NCI-H748 (cell line): ENCODE measurements around the gene HS6ST3.
"Not testable (repeated sequence)": the region's sequence is repeated elsewhere in the genome, so short reads cannot be mapped to it uniquely, and the experiment has no call there.

Source experiments
- DNase-seq: peaks from one replicate; lab custom pipeline; 2025; ENCODE audit not compliant: unreplicated experiment; lab: John Stamatoyannopoulos, UW

The HS6ST3 gene

GRCh38 chr13:96422002-96422401 lies 332.1 kb downstream of the HS6ST3 start:
- DNase-seq: no peak

DNA sequence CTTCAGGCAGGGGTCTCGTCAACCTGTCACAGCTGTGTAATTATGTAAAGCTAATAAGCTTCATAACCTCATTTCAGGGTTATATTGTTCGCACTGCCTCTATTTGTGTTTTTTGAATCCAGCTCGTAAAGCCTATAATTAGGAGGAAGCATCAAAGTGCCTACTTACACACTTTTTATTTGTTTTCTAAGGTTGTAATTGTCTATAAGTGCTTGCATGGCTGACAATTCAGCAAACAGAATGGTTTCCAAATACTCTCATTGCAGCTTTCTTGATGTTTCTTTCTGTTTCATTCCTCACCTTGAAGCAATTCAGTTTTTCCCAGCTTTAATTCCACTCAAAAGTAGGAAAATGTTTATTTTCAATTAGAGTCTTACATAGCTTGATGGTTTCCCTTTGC lies 336.3 kb downstream of the HS6ST3 start:
- peak; percentile 94 for DNase-seq

DNA sequence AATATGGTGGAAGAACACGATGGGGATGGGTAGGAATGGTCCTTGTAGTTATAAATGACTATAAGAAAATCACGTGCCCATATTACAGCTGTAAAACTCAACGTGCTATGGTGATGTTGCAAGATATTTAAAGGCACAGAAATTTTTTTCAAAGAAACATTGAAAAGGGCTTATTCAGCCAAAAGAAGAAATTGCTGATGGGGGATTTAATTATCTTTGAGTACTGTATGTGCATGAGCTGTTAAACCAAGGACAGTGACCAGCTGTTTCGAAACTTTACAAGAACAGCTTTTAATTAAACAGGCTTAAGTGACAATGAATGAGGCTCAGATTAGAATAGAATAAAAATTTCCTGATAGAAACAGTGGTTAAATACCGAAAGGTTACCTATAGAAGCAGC lies 339.0 kb downstream of the HS6ST3 start:
- DNase-seq: no peak

GRCh38 chr13:96431044-96431581 lies 341.2 kb downstream of the HS6ST3 start:
- DNase-seq: no peak

DNA sequence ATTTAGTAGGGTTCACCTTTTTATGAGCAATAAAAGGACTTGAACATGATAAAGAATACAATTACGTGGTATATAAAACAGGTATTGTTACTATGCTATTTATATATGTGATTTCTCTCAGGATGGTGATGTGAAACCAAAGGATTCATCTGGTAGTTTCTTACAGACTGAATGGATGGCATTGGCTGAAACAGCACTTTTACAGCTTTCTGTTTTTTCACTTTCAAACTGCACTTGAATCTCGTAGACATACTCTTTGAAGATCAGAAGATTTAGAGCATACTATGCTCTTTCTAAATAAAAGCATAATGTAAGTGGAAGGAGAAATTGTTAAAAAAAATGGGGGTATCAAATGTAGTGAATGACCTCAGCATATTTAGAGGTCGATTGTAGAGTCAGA lies 354.8 kb downstream of the HS6ST3 start:
- no peak for DNase-seq

DNA sequence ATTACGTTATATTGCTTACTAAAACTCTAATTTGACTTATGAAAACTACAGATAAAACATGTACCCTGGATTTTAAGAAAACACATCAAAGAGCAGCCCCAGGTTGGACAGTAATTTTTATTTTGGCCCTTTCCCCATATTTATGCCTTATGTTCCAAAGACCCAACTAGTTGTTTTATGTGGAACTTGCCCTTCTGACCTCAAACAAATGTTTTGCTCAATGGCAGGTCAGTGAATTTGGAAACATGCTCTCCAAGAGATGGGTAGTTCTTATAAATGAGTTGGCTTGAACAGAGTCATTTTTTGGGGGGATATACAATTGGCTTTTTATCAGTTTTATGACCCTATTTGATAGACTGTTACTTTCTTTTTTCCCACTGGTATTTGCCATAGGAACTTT lies 360.0 kb downstream of the HS6ST3 start:
- no peak for DNase-seq

- no peak for DNase-seq
Observed at GRCh38 chr13:96450326-96451020, 360.6 kb downstream of the HS6ST3 start.

DNA sequence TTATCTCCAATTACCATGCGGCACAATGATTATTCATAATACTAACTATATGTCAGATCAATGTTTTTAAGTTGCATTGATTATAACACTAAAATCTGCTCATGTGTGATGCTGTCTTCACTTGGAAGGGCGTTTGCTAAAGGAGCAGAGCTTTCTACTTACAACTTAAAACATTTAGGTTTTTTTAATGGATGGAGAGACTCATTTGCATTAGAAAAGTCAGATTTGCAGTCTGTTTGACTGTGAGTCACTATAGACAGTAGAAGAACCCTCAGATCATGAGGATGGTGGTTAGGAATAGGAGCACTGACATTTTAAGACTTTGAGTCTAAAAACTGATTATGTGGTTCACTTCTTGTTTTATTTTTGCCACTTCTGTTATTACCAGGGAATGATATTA lies 364.6 kb downstream of the HS6ST3 start:
- no peak for DNase-seq

- DNase-seq: peak; percentile 81
Observed at GRCh38 chr13:96460609-96461008, 370.7 kb downstream of the HS6ST3 start.

DNA sequence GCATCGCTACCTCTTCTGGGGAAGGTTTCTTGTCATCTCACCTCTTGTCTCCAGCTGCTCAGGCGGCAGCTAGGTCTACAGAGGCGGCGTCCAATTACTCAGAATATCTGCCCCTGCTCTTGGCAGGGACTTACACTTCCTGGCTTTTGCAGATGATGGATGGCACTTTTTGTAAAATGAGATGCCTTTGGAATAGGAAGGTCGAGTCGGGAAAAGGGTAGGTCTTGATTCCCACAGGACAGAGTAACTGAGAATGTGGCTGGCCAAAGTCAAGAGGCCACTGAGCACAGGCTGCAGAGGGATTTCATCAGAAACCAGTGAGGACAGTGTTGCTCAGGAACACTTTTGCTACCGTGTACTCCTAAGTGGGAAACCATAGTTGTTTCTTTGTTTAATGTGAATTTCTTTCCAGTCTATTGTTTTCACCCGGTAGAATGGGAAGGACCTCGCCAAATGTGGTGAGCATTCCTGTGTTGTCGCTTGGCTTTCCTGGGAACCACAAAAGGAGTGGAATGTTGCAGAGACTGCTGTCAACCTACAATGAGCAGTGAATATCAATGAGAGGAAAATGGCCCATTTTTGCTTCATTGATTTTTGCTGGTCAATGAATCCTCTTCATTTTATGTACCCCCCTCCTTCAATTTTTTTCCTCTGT lies 383.7 kb downstream of the HS6ST3 start:
- DNase-seq: no peak

GRCh38 chr13:96474181-96474557 lies 384.3 kb downstream of the HS6ST3 start:
- DNase-seq: no peak

GRCh38 chr13:96475103-96475502 lies 385.2 kb downstream of the HS6ST3 start:
- DNase-seq: no peak

- no peak for DNase-seq
Observed at GRCh38 chr13:96481482-96481881, 391.6 kb downstream of the HS6ST3 start.

DNA sequence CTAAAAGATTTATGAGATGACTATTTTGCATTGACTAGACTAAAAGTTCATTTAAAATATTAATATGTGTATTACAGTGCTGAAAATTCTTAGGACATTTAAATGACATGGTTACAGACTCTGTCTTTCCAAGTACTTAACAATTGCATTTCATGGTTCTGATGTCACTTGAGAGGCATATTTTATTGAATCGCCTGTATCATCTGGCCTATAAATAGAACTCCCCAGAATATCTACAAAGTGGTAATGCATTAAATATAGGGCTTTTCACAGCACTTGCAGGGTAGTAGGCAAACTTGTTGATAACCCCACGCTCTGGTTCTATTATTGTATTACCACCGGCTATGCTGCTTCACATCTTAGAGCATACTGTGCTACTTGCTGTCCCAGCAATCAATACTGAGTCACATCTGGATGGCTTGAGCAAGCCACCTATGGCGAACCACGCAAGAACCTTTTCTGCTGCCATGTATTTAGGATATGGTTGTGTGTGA lies 400.6 kb downstream of the HS6ST3 start:
- no peak for DNase-seq

DNA sequence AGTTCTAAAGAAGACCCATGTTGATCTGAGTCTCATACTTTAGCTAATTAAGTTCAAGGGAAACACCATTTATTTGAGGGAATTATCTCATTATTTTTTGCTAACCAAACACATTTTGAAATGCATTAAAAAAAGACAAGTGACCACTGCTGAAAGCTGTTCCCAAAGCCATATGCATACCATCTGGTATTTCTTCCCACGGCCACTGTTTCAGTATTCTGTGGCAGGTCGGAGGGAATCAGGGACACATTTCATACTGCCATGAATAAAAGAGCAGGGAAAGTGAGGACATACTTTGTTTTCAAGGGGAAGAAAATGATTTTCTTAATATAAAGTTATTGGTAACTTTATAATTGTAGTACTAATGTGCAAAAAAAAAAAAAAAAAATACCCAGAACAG lies 401.2 kb downstream of the HS6ST3 start:
- no peak for DNase-seq

DNA sequence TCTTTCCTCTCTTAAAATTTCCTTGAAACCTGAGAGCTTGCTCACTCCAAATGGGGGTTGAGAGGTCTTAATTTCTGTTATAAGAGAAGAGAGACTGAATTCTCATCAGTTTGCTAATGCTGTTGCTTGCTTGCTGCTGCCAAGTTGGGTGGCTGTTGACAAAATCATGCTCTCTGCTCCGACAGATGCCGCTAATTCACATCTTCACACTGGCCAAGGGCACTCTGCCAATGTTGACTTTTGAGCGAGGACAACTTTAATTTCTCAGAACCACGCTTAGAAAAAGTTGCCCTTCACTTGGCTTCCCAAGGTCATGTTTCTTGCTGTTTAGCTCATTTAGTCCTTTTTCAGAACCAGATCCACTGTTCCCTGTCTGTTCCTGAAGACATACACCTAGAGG lies 402.9 kb downstream of the HS6ST3 start:
- DNase-seq: peak; percentile 21

- no peak for DNase-seq
Observed at GRCh38 chr13:96499656-96500055, 409.7 kb downstream of the HS6ST3 start.

- no peak for DNase-seq
Observed at GRCh38 chr13:96500953-96501352, 411.0 kb downstream of the HS6ST3 start.

GRCh38 chr13:96503481-96503880 lies 413.6 kb downstream of the HS6ST3 start:
- no peak for DNase-seq

- DNase-seq: no peak
Observed at GRCh38 chr13:96511587-96511986, 421.7 kb downstream of the HS6ST3 start.

GRCh38 chr13:96519380-96519779 lies 429.5 kb downstream of the HS6ST3 start:
- DNase-seq: no peak

- not testable (repeated sequence) for DNase-seq
Observed at GRCh38 chr13:96524398-96525020, 434.6 kb downstream of the HS6ST3 start.
